Natural killer cell (primary cell): ENCODE data around the gene CEP41. TPM values are rescaled to one million over a fixed set of nuclear protein-coding genes. Genes with fewer than 3 reads are reported as not detected.
"Not testable (repeated sequence)": the region's sequence is repeated elsewhere in the genome, so short reads cannot be mapped to it uniquely, and the experiment has no call there.

ENCODE experiments used
- ATAC-seq, 3 donors: fragments of 150-1000 bp in 2 of 3; fragments of 200-7000 bp in 1 of 3; cut with Tn5 transposase; 1 replicate in 1 of 3; 2 replicates in 2 of 3; pipeline ENCODE4 v1.10.0; 2021; ENCODE audit warnings: mild to moderate bottlenecking in 2 of 3, moderate library complexity in 2 of 3
- DNase-seq, 2 donors: peaks; one replicate each; pipeline versions ENCODE4 v3.0.0 to v3.0.0-alpha.2; 2013 to 2021; ENCODE audit warnings: mixed read lengths in 1 of 2
- H3K27ac ChIP-seq: one replicate; pipeline ENCODE4 v1.5.1; 2013; ENCODE audit warnings: mild to moderate bottlenecking, low read length
- H3K27me3 ChIP-seq: one replicate; pipeline ENCODE4 v1.6.1; 2013; ENCODE audit warnings: low read length; ENCODE audit not compliant: control insufficient read depth, insufficient read depth
- H3K36me3 ChIP-seq: one replicate; pipeline ENCODE4 v1.6.1; 2013; ENCODE audit warnings: low read length; ENCODE audit not compliant: control insufficient read depth, insufficient read depth
- H3K4me1 ChIP-seq: one replicate; pipeline ENCODE4 v1.6.1; 2013; ENCODE audit warnings: low read length; ENCODE audit not compliant: control insufficient read depth, insufficient read depth
- H3K4me3 ChIP-seq: one replicate; pipeline ENCODE4 v1.5.1; 2013; ENCODE audit warnings: low read length
- H3K9me3 ChIP-seq: one replicate; pipeline ENCODE4 v1.6.1; 2013; ENCODE audit warnings: low read length; ENCODE audit not compliant: control insufficient read depth, insufficient read depth
- H3K27ac Mint-ChIP-seq, 2 donors: one replicate each; pipeline ENCODE4 v1.8.0; 2022; ENCODE audit warnings: mild to moderate bottlenecking in 2 of 2, mixed read lengths in 2 of 2, moderate library complexity in 1 of 2
- H3K27me3 Mint-ChIP-seq, 2 donors: one replicate each; pipeline ENCODE4 v1.8.0; 2022; ENCODE audit warnings: low read depth in 2 of 2, mixed read lengths in 2 of 2
- H3K36me3 Mint-ChIP-seq: one replicate; pipeline ENCODE4 v1.8.0; 2022; ENCODE audit warnings: mixed read lengths
- H3K4me1 Mint-ChIP-seq, 2 donors: one replicate each; pipeline ENCODE4 v1.8.0; 2022; ENCODE audit warnings: mixed read lengths in 2 of 2
- H3K4me3 Mint-ChIP-seq: one replicate; pipeline ENCODE4 v1.8.0; 2022; ENCODE audit warnings: mild to moderate bottlenecking, moderate library complexity, mixed read lengths
- H3K9me3 Mint-ChIP-seq, 2 donors: one replicate each; pipeline ENCODE4 v1.8.0; 2022; ENCODE audit warnings: mixed read lengths in 2 of 2
- WGBS: methylation state at CpG from one replicate; pipeline ENCODE4 v1.1.7; 2013; ENCODE audit warnings: missing lambda C conversion rate; ENCODE audit not compliant: insufficient coverage; 5-methylcytosine and 5-hydroxymethylcytosine counted together
- intact Hi-C: fragments of 100-400 bp; cut with micrococcal nuclease; formaldehyde crosslinking; loops from one replicate; pipeline ENCODE4 v1.14.2; 2022
- total RNA-seq, 4 donors: library from RNA; stranded (reverse); fragments of 120-200 nt in 1 of 4; gene quantifications; one replicate each; pipeline versions ENCODE4 v1.2.3 to v1.2.4, GENCODE V29; 2013 to 2022
- TF ChIP-seq, protein P1 (sequence below): fragments of 200-600 bp; IDR thresholded peaks from one replicate; pipeline ENCODE4 v1.8.0; 2022; ENCODE audit warnings: antibody characterized with exemption

CEP41 gene
- total RNA-seq, 3 donors from 2014 or later (not counting 1 experiment from before 2014, with no cell fraction given) = 8.7 to 14.2 (median 11.2) TPM

DNA sequence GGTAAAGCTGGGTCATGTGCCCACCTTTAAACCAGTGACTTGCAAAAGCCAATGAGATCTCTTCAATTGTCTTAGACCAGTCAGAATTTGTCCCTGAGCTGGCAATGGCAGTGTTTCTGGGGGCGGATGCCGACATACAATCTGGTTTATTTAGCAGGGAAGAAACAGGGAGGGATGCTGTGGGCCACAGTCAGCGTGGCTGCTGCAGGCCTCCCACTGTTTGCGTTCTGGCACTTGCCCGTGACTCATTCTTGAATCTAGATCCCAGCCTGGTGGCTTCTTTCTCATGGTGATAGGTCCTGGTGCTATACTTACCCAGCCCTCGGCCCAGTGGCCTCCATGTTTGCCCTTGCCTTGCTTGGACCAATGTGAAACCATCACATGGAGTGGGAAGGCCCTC, 63.6 kb downstream of the CEP41 start:
- Histone ChIP-seq H3K36me3 (no peaks in the 10 kb centered on the region), H3K27ac (no peak overlapping the region), H3K9me3 (peaks cover 7% of the 10 kb centered on the region), H3K4me3 (no peak overlapping the region), H3K4me1 (no peaks in the 10 kb centered on the region), H3K27me3 (no peaks in the 10 kb centered on the region)
- TF ChIP-seq, protein P1, sequence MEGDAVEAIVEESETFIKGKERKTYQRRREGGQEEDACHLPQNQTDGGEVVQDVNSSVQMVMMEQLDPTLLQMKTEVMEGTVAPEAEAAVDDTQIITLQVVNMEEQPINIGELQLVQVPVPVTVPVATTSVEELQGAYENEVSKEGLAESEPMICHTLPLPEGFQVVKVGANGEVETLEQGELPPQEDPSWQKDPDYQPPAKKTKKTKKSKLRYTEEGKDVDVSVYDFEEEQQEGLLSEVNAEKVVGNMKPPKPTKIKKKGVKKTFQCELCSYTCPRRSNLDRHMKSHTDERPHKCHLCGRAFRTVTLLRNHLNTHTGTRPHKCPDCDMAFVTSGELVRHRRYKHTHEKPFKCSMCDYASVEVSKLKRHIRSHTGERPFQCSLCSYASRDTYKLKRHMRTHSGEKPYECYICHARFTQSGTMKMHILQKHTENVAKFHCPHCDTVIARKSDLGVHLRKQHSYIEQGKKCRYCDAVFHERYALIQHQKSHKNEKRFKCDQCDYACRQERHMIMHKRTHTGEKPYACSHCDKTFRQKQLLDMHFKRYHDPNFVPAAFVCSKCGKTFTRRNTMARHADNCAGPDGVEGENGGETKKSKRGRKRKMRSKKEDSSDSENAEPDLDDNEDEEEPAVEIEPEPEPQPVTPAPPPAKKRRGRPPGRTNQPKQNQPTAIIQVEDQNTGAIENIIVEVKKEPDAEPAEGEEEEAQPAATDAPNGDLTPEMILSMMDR = no peak
- Mint-ChIP-seq H3K27me3 (no peaks in the 10 kb centered on the region), H3K9me3 (peaks cover 3 to 4% of the 10 kb centered on the region in 2 donors), H3K4me1 (no peaks in the 10 kb centered on the region), H3K36me3 (no peaks in the 10 kb centered on the region), H3K4me3 (no peak overlapping the region), H3K27ac (no peak overlapping the region)
- WGBS = 84% methylated on average over 6 of the region's 6 CpGs
- no peak for DNase-seq
- intact Hi-C loops = no loop called here
- ATAC-seq = no peak

DNA sequence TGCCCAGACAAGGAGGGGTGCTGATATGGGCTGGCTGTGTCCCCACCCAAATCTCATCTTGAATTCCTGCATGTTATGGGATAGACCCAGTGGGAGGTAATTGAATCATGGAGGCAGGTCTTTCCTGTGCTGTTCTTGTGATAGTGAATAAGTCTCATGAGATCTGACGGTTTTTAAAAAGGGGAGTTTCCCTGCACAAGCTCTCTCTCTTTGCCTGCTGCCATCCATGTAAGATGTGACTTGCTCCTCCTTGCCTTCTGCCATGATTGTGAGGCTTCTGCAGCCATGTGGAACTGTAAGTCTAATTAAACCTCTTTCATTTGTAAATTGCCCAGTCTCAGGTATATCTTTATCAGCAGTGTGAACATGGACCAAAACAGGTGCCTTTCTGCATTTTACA, 64.4 kb downstream of the CEP41 start:
- H3K36me3 ChIP-seq, H3K27ac Mint-ChIP-seq, H3K36me3 Mint-ChIP-seq, H3K27me3 ChIP-seq, H3K9me3 ChIP-seq, DNase-seq, H3K27me3 Mint-ChIP-seq, H3K4me3 Mint-ChIP-seq, H3K27ac ChIP-seq, H3K4me1 Mint-ChIP-seq, ATAC-seq, H3K4me1 ChIP-seq, H3K4me3 ChIP-seq, H3K9me3 Mint-ChIP-seq, intact Hi-C loops: not testable (repeated sequence)
- 80% methylated on average over 1 of the region's 1 CpG for WGBS

DNA sequence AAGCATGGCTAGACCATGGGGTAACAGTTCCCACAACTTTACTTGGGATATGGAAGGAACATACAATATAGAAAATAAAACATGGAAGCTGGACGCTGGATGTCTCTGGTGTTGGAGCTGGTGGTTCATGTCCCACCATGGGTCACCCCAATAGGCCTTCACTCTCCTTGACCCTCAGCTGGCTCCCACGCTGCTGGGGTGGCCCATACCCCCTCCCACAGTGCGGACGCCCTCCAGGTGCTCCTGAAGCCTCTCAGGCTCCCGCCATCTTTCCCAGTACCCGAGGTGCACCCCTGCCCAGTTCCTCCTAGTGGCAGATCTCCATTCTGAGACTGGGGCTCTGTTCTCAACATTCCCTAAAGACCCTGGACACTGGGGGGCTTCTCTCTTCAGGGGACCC, 66.3 kb downstream of the CEP41 start:
- H3K4me3 ChIP-seq = no peak overlapping the region
- Mint-ChIP-seq H3K9me3 (peaks cover 3 to 4% of the 10 kb centered on the region in 2 donors), H3K36me3 (no peaks in the 10 kb centered on the region), H3K27ac (no peak overlapping the region), H3K27me3 (no peaks in the 10 kb centered on the region), H3K4me1 (peaks cover 0 to 6% of the 10 kb centered on the region in 2 donors), H3K4me3 (no peak overlapping the region)
- WGBS = 93% methylated on average over 6 of the region's 6 CpGs
- H3K27me3 ChIP-seq = no peaks in the 10 kb centered on the region
- H3K9me3 ChIP-seq = peaks cover 7% of the 10 kb centered on the region
- no peak overlapping the region for H3K27ac ChIP-seq
- DNase-seq (no peak), ATAC-seq (no peak)
- intact Hi-C loops = no loop called here
- H3K36me3 ChIP-seq = no peaks in the 10 kb centered on the region
- TF ChIP-seq, protein P1 = no peak
- H3K4me1 ChIP-seq = no peaks in the 10 kb centered on the region

DNA sequence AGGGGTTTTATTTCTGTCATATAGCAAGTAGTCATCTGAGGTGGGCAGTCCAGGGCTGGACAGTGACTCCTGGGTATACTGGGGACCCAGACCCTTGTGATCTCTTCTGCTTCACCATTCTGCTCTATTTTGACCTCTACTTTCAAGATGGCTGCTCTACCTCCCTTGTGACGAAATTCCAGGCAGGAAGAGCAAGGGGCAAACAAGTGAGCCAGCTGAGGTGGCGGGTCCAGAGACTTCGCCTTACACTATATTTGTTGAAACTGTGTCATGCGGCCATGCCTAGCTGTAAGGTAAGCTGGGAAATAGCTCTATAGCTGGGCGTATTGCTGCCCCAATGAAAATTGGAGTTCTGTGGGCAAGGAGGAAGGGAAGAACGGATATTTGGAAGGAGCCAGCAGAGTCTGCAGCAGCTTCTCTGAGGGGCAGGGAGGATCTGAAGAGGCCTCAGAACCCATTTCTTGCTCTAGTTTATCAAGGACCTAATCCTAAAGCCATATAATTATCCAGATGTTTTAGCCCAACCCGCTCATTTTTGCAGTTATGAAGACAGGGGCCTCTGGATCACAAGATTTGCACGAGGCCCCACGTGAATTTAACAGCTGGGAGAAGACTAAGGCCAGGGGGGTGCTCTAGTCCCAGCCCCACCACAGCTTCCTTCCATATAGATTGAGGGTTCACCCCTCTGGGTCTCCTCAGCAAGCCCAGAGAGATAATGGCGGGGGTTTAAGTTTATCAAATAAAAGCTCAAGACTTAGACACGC, 68.2 kb downstream of the CEP41 start:
- no peak overlapping the region for H3K27ac ChIP-seq
- DNase-seq (no peak), ATAC-seq (no peak)
- TF ChIP-seq, protein P1 = no peak
- Mint-ChIP-seq H3K9me3 (peaks cover 3 to 4% of the 10 kb centered on the region in 2 donors), H3K4me3 (no peak overlapping the region), H3K4me1 (peaks cover 0 to 13% of the 10 kb centered on the region in 2 donors), H3K36me3 (no peaks in the 10 kb centered on the region), H3K27me3 (no peaks in the 10 kb centered on the region), H3K27ac (no peak overlapping the region)
- H3K27me3 ChIP-seq = no peaks in the 10 kb centered on the region
- no peaks in the 10 kb centered on the region for H3K36me3 ChIP-seq
- no peak overlapping the region for H3K4me3 ChIP-seq
- 77% methylated on average over 11 of the region's 11 CpGs for WGBS
- H3K4me1 ChIP-seq = no peaks in the 10 kb centered on the region
- intact Hi-C loops = no loop called here
- peaks cover 7% of the 10 kb centered on the region for H3K9me3 ChIP-seq
